SJSA1 (cell line): ENCODE data around the gene TUBGCP4. TPM values are rescaled to one million over a fixed set of nuclear protein-coding genes. Genes with fewer than 3 reads are reported as not detected.

Source experiments
- DNase-seq, 2 experiments: peaks; one replicate each; pipeline ENCODE4 v3.0.0-alpha.2; 2015 to 2020; ENCODE audit warnings: low spot score in 2 of 2, low read depth in 1 of 2
- H3K27ac ChIP-seq: fragments of 250-450 bp; sonication (Bioruptor Pico); 2 replicates; pipeline ENCODE4 v1.5.1; 2020; ENCODE audit warnings: mild to moderate bottlenecking, moderate library complexity
- H3K27me3 ChIP-seq: fragments of 250-450 bp; sonication (Bioruptor Pico); replicated peaks from 2 replicates; pipeline ENCODE4 v1.5.1; 2020; ENCODE audit warnings: mild to moderate bottlenecking, moderate library complexity
- H3K36me3 ChIP-seq: fragments of 250-450 bp; sonication (Bioruptor Pico); 2 replicates; pipeline ENCODE4 v1.5.1; 2020; ENCODE audit warnings: mild to moderate bottlenecking
- H3K4me1 ChIP-seq: fragments of 250-450 bp; sonication (Bioruptor Pico); replicated peaks from 2 replicates; pipeline ENCODE4 v1.6.1; 2021; ENCODE audit warnings: mild to moderate bottlenecking
- H3K4me3 ChIP-seq: fragments of 250-450 bp; sonication (Bioruptor Pico); 2 replicates; pipeline ENCODE4 v1.5.1; 2020; ENCODE audit warnings: mild to moderate bottlenecking
- H3K9me3 ChIP-seq: fragments of 250-450 bp; sonication (Bioruptor Pico); replicated peaks from 2 replicates; pipeline ENCODE4 v1.5.1; 2020; ENCODE audit warnings: mild to moderate bottlenecking
- total RNA-seq: library from RNA; depleted of rRNA; stranded (reverse); fragments of >200 nt; shearing (Covaris generic); gene quantifications from 2 replicates; pipeline ENCODE4 v1.2.3, GENCODE V29; 2014

TUBGCP4 gene
- total RNA-seq, 1 experiment from 2014 or later, result 11.7 TPM

GRCh38 chr15:43412096-43412495, 41.2 kb downstream of the TUBGCP4 start:
- H3K36me3 ChIP-seq, result peaks cover 87% of the 10 kb centered on the region
- H3K4me3 ChIP-seq, result no peak overlapping the region
- DNase-seq, result no peak
- no peaks in the 10 kb centered on the region for H3K4me1 ChIP-seq
- no peaks in the 10 kb centered on the region for H3K9me3 ChIP-seq
- no peaks in the 10 kb centered on the region for H3K27me3 ChIP-seq
- H3K27ac ChIP-seq, result no peak overlapping the region

DNA sequence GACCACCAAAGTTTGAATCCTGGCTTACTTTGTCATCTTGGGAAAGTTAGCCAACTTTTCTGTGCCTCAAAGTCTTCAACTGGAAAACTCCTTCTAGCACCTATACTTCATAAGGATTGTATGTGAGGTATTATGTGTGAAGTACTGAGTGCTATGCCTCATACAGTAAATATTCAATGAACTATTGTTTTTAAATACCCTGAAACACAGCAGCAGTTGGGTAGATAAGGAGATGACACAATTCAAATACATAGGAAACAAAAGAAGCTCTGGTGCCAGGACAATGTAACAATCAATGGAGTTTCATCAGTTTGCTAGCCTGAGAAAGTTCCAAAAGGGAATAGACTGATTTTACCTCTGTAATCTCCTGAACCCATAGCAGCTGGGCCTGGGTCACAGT, 43.3 kb downstream of the TUBGCP4 start:
- no peak overlapping the region for H3K4me3 ChIP-seq
- no peaks in the 10 kb centered on the region for H3K9me3 ChIP-seq
- no peaks in the 10 kb centered on the region for H3K4me1 ChIP-seq
- no peak for DNase-seq
- peaks cover 70% of the 10 kb centered on the region for H3K36me3 ChIP-seq
- no peak overlapping the region for H3K27ac ChIP-seq
- no peaks in the 10 kb centered on the region for H3K27me3 ChIP-seq

DNA sequence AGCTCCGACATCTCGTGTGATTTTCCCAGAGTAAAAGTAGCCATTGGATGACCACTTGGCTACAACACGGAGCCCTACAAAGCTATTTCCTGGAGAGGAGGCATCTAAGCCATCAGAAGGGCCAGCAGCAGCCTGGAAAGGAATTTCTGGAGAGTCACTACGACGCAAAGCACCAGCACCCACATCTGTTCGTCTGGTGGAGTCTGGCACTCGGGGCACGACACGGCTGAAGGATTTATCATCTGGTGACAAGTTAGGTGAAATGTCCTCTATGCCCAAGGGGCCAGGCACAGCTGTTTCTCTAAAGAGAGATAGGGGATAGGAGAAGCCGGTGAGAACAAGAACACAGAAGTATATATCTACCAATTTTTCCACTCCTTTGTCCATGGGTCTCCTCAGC, 49.5 kb downstream of the TUBGCP4 start:
- Histone ChIP-seq H3K4me3 (no peak overlapping the region), H3K36me3 (peaks cover 67% of the 10 kb centered on the region), H3K4me1 (no peaks in the 10 kb centered on the region), H3K9me3 (no peaks in the 10 kb centered on the region), H3K27me3 (no peaks in the 10 kb centered on the region), H3K27ac (no peak overlapping the region)
- DNase-seq, result no peak

DNA sequence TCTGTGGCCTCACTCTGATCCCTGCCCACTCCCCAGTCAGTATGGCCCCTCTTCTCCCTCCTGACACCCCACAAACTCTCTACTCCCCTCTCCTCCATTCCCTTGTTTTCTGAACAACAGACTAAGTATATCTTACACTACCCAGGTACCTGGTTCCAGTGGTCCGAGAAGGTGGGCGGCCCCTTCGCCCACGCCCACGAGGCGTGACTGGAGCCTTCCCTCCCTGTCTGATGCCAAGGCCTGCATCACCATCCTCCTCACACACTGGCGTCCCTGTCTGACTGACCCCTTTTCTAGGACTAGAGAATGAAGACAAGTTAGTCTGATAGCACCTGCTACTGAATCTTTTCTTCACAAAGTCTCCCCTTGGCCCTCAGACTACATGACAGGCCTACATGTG, 50.0 kb downstream of the TUBGCP4 start:
- H3K27ac ChIP-seq, result no peak overlapping the region

DNA sequence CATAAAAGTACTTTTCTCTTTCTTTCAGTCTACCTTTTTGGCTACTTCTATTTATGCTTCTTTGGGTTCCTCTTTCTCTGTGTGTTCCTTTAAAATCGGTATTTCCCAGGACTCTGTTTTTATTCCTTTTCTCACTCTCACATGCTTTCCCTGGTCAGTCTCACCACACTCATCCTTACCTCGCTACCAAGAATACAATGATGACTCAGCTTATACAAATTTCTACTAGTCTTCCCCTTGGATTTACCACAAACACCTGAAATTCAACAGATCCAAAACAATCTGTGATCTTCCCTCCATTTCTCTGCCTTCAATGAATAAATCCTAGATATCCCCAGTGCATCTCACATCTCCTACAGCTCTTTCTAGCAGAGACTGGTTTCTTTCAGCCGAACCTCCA, 52.9 kb downstream of the TUBGCP4 start:
- H3K9me3 ChIP-seq, result no peaks in the 10 kb centered on the region
- no peaks in the 10 kb centered on the region for H3K27me3 ChIP-seq
- no peak overlapping the region for H3K27ac ChIP-seq
- no peak overlapping the region for H3K4me3 ChIP-seq
- no peaks in the 10 kb centered on the region for H3K4me1 ChIP-seq
- no peak for DNase-seq
- peaks cover 52% of the 10 kb centered on the region for H3K36me3 ChIP-seq

More for the DNA sequence above, 50.0 kb downstream of the TUBGCP4 start:
- no peaks in the 10 kb centered on the region for H3K9me3 ChIP-seq
- H3K4me3 ChIP-seq, result no peak overlapping the region
- H3K36me3 ChIP-seq, result peaks cover 62% of the 10 kb centered on the region
- no peaks in the 10 kb centered on the region for H3K27me3 ChIP-seq
- no peak for DNase-seq
- no peaks in the 10 kb centered on the region for H3K4me1 ChIP-seq

GRCh38 chr15:43429687-43430086, 58.8 kb downstream of the TUBGCP4 start:
- H3K36me3 ChIP-seq, result peaks cover 44% of the 10 kb centered on the region
- H3K4me1 ChIP-seq, result no peaks in the 10 kb centered on the region
- no peak overlapping the region for H3K4me3 ChIP-seq
- no peak for DNase-seq
- no peaks in the 10 kb centered on the region for H3K27me3 ChIP-seq
- no peak overlapping the region for H3K27ac ChIP-seq
- H3K9me3 ChIP-seq, result no peaks in the 10 kb centered on the region

DNA sequence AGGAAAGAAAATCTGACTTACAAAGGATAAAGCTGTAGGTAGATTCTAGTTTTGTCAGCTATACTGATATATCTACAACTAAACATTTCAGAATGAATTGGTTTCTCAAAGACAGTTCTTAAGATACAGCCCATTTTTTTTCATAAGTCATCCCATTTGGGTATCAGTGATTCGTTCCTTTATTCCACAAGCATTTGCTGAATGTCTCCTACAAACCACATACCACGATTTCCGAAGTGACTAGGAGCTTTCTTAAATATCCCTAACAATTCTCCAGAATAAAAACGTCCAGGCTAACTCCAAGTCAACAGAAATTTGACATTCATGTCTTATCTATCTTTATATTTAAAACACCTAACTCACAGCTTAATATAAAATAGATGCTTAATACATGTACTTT, 62.3 kb downstream of the TUBGCP4 start:
- H3K9me3 ChIP-seq, result no peaks in the 10 kb centered on the region
- DNase-seq, result no peak
- no peaks in the 10 kb centered on the region for H3K27me3 ChIP-seq
- no peak overlapping the region for H3K4me3 ChIP-seq
- no peaks in the 10 kb centered on the region for H3K4me1 ChIP-seq
- peaks cover 46% of the 10 kb centered on the region for H3K36me3 ChIP-seq
- H3K27ac ChIP-seq, result no peak overlapping the region

GRCh38 chr15:43433661-43434303, 62.9 kb downstream of the TUBGCP4 start:
- H3K4me3 ChIP-seq, result no peak overlapping the region
- DNase-seq, result no peak
- H3K9me3 ChIP-seq, result no peaks in the 10 kb centered on the region
- no peaks in the 10 kb centered on the region for H3K27me3 ChIP-seq
- no peak overlapping the region for H3K27ac ChIP-seq
- no peaks in the 10 kb centered on the region for H3K4me1 ChIP-seq
- peaks cover 48% of the 10 kb centered on the region for H3K36me3 ChIP-seq

DNA sequence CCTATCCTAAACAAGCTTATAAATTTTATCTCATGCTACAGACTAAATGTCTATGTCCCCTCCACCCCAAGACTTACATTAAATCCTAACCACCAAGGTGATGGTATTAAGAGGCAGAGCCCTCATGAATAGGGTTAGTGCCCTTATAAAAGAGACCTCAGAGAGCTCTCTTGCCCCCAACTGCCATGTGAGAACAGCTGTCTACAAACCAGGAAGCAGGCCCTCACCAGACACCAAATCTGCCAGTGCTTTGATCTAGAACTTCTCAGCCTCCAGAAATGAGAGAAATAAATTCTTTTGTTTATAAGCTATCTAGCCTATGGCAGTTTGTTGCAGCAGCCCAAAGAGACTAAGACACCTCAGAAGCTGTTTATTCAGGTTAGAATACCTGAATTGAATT, 63.5 kb downstream of the TUBGCP4 start:
- peaks cover 54% of the 10 kb centered on the region for H3K36me3 ChIP-seq
- H3K27me3 ChIP-seq, result no peaks in the 10 kb centered on the region

GRCh38 chr15:43436395-43436794, 65.5 kb downstream of the TUBGCP4 start:
- DNase-seq, result no peak
- no peaks in the 10 kb centered on the region for H3K9me3 ChIP-seq

More for the DNA sequence above, 63.5 kb downstream of the TUBGCP4 start:
- no peaks in the 10 kb centered on the region for H3K4me1 ChIP-seq
- no peak overlapping the region for H3K27ac ChIP-seq
- no peaks in the 10 kb centered on the region for H3K9me3 ChIP-seq
- no peak overlapping the region for H3K4me3 ChIP-seq
- DNase-seq, result no peak

GRCh38 chr15:43439268-43439667, 68.4 kb downstream of the TUBGCP4 start:
- Histone ChIP-seq H3K36me3 (peaks cover 25% of the 10 kb centered on the region), H3K9me3 (no peaks in the 10 kb centered on the region), H3K4me1 (peaks cover 12% of the 10 kb centered on the region), H3K4me3 (no peak overlapping the region), H3K27ac (no peak overlapping the region), H3K27me3 (no peaks in the 10 kb centered on the region)
- DNase-seq, result no peak

More at GRCh38 chr15:43436395-43436794, 65.5 kb downstream of the TUBGCP4 start:
- H3K27me3 ChIP-seq, result no peaks in the 10 kb centered on the region
- H3K27ac ChIP-seq, result no peak overlapping the region
- no peak overlapping the region for H3K4me3 ChIP-seq
- peaks cover 9% of the 10 kb centered on the region for H3K4me1 ChIP-seq
- H3K36me3 ChIP-seq, result peaks cover 46% of the 10 kb centered on the region

DNA sequence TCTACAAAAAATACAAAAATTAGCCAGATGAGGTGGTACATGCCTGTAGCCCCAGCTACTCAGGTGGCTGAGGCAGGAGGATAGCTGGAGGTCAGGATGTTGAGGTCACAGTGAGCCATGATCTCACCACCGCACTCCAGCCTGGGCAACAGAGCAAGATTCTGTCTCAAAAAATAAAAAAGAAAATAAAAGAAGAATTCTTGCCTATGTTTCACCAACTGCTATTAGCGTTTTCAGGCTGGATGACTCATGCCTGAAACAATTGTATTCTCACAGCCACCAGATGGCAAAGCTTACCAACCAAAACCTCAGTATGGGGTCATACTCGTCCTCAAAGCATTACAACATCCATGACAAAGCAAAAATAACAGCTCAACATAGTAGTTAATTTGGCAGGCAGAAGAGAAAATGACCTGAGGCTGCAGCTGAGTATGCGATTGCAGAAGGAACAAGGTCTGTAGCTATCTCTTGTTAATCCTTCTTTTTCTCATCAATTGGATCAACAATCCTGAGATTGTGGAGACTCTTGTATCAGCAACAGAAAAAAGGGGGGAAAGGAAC, 69.9 kb downstream of the TUBGCP4 start:
- Histone ChIP-seq H3K27ac (peak overlapping the region; percentile 89), H3K9me3 (no peaks in the 10 kb centered on the region), H3K36me3 (peaks cover 35% of the 10 kb centered on the region), H3K27me3 (no peaks in the 10 kb centered on the region), H3K4me3 (no peak overlapping the region), H3K4me1 (peaks cover 12% of the 10 kb centered on the region)
- peak; percentile 82 to 91 for DNase-seq

GRCh38 chr15:43441316-43441715, 70.4 kb downstream of the TUBGCP4 start:
- no peak overlapping the region for H3K4me3 ChIP-seq
- DNase-seq, result no peak
- peaks cover 34% of the 10 kb centered on the region for H3K36me3 ChIP-seq
- H3K4me1 ChIP-seq, result peaks cover 12% of the 10 kb centered on the region
- H3K27me3 ChIP-seq, result no peaks in the 10 kb centered on the region
- no peaks in the 10 kb centered on the region for H3K9me3 ChIP-seq
- peak overlapping the region; percentile 89 for H3K27ac ChIP-seq

- H3K4me3 ChIP-seq, result no peak overlapping the region
- peaks cover 3% of the 10 kb centered on the region for H3K4me1 ChIP-seq
Measured at GRCh38 chr15:43446344-43446743, 75.4 kb downstream of the TUBGCP4 start.

GRCh38 chr15:43449981-43450380, 79.1 kb downstream of the TUBGCP4 start:
- H3K27me3 ChIP-seq, result no peaks in the 10 kb centered on the region
- no peak overlapping the region for H3K4me3 ChIP-seq
- no peak overlapping the region for H3K27ac ChIP-seq
- H3K36me3 ChIP-seq, result peaks cover 33% of the 10 kb centered on the region
- no peaks in the 10 kb centered on the region for H3K4me1 ChIP-seq
- H3K9me3 ChIP-seq, result no peaks in the 10 kb centered on the region
- no peak for DNase-seq

More at GRCh38 chr15:43446344-43446743, 75.4 kb downstream of the TUBGCP4 start:
- Histone ChIP-seq H3K27ac (no peak overlapping the region), H3K27me3 (no peaks in the 10 kb centered on the region), H3K36me3 (peaks cover 27% of the 10 kb centered on the region), H3K9me3 (no peaks in the 10 kb centered on the region)
- no peak for DNase-seq
